Skin epidermis (tissue), 12 donors: ENCODE data around the gene PPIC.
"Not testable (repeated sequence)": the region's sequence is repeated elsewhere in the genome, so short reads cannot be mapped to it uniquely, and the experiment has no call there.

Experiments used
- H3K27ac ChIP-seq, 21 experiments: fragments of 200-600 bp; sonication (generic) in 11 of 21; one replicate each; pipeline ENCODE4 v1.5.0; 2020; ENCODE audit warnings: mild to moderate bottlenecking in 3 of 21, inconsistent platforms in 2 of 21, moderate library complexity in 2 of 21
- H3K4me3 ChIP-seq, 7 experiments: fragments of 200-600 bp; sonication (generic) in 2 of 7; one replicate each; pipeline ENCODE4 v1.5.0; 2020; ENCODE audit warnings: inconsistent platforms in 2 of 7, mild to moderate bottlenecking in 2 of 7, moderate library complexity in 1 of 7

Gene PPIC

GRCh38 chr5:123028222-123028621 is 8.3 kb downstream of the PPIC start:
- no peak overlapping the region for H3K27ac ChIP-seq
- H3K4me3 ChIP-seq, result no peak overlapping the region

GRCh38 chr5:123014689-123015088 is 21.8 kb downstream of the PPIC start:
- H3K4me3 ChIP-seq, result no peak overlapping the region

DNA sequence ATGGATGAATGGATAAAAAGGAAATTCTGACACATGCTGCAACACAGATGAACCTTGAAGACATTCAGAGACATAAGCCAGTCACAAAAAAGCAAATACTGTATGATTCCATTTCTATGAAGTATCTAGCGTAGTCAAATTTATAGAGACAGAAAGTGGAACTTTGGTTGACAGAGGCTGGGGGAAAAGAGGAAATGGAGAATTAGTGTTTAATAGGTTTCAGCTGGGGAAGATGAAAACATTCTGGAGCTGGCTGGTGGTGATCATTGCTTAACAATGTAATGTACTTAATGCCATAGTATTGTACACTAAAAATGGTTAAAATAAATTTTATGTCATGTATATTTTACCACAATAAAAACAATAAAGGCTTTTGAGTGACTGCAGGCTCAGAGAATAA is 24.2 kb downstream of the PPIC start:
- no peak overlapping the region for H3K4me3 ChIP-seq
- no peak overlapping the region for H3K27ac ChIP-seq

More at GRCh38 chr5:123014689-123015088, 21.8 kb downstream of the PPIC start:
- no peak overlapping the region for H3K27ac ChIP-seq

DNA sequence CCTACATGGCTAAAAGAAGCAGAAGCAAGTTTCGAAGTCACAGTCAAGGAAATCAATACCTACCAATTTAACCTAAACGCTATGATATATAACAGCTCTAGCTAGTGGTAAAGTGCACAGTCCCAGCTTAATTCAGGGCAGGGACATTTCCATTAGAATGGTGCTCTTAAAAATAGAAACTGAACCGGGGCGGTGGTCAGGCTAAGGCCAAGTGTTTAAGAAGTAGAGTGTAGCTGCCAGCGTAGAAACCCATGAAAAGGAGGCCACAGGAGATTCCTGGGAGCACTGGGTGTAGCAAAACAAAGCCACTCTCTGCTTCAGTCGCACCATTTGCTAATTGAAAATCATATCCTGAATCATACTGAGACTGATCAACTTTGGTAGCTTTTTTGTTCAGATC is 28.8 kb downstream of the PPIC start:
- H3K27ac ChIP-seq, result no peak overlapping the region
- no peak overlapping the region for H3K4me3 ChIP-seq

DNA sequence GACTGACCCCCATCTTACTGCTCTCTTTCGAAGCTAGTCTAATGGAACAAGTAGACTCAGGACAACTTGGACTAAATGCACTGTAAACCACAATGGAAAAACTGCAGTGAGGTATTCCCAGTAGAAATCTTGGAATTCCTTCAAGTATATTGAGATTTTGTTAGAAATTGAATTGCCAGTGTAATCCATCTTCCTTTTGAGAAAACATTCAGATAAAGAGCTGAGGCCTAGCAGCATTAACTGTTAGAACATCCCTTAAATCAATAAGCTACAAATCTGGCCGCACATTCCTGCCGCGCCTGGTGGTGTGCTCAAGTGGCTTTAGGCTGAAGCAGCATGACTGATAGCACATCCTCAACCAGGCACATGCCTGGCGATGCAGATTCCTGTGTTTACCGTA is 29.3 kb downstream of the PPIC start:
- no peak overlapping the region for H3K4me3 ChIP-seq
- no peak overlapping the region for H3K27ac ChIP-seq

- Histone ChIP-seq H3K4me3 (no peak overlapping the region), H3K27ac (no peak overlapping the region)
These were observed 34.7 kb downstream of the PPIC start for GRCh38 chr5:123001808-123002207.

- Histone ChIP-seq H3K27ac (no peak overlapping the region), H3K4me3 (no peak overlapping the region)
These were observed 35.8 kb downstream of the PPIC start for GRCh38 chr5:123000731-123001130.

DNA sequence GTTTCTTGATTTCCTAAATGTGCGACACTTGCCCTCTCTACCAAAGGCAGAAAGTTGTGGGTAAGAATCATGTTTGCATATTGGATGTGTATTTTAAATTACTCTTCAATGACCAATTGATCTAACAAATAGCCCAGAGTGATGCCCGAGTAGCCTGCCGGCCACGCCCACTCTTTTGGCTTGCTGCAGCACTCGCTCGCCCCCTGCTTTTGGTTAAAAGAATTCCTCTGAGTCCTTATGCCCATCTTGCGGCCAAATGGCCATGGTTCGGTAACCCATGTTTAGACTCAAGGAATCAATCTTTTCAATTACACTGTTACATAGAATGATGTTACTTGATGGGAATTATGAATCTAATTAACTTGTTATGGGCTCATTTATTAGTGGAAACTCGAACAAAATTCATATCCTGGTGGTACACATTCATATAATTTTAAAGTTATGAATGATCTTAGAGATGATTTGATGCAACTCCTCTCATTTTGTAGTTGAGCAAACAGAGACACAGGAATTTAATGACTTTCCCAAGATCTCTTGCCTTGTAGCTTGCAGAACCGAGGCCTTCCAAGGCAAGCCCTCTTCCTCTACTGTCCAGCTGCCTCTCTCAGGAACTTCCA is 36.5 kb downstream of the PPIC start:
- no peak overlapping the region for H3K4me3 ChIP-seq
- H3K27ac ChIP-seq, result no peak overlapping the region

- Histone ChIP-seq H3K27ac (no peak overlapping the region), H3K4me3 (no peak overlapping the region)
These were observed 39.2 kb downstream of the PPIC start for GRCh38 chr5:122997294-122997693.

DNA sequence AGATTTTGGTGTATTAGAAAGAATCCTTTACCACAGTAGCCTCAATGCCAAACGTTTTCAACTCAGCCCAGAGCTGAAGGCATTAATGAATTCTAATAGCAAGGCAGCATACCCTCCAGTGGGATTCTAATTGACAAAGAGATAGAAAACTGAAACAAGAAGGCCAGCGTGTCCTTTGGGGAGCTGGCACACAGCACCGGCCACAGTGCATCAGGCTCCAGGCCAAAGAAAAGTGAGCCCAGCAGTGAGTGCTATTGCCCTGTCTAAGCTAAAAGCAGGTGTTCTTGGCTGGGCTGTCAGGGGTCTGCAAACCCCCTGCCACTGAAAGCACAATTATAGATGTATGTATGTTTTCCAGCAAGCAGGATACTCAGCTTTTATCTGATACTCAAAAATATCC is 40.4 kb downstream of the PPIC start:
- Histone ChIP-seq H3K4me3 (no peak overlapping the region), H3K27ac (no peak overlapping the region)

DNA sequence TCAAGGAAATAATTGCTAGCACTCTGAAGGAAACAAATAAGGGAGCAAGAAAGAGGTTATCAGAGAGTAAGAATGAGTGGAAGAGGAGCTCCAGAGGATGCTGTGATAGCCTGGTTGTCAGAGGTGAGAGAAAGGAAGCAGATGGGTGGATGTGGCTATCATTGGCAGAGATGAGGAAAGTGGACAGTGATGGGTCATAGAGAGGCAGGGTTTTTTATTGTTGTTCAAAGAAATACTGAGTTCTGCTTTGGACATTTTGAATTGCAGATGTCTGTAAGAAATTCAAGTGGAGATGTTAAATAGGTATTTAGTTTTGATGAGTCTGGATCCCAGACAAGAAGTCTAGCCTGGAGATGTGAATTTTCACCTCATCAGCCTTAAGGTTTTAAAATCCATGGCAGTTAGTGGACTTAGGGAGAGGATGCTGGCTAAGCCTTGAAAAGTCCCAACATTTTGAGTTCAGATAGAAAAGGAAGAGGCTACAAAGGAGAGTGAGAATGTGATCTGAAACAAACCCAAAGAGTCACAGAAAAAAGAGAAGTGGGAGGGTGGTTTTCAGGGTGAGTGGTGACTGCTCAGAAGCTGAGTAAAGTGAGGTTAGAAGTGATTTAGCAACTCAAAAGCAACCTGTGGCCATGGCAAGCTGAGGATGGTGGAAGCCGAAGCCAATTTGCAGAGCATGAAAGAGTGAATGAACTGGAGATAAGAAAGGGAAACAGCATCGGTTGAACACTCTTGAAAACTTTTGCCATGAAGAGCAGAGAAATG is 50.4 kb downstream of the PPIC start:
- no peak overlapping the region for H3K27ac ChIP-seq
- H3K4me3 ChIP-seq, result no peak overlapping the region

- H3K27ac ChIP-seq, result no peak overlapping the region
- no peak overlapping the region for H3K4me3 ChIP-seq
These were observed 51.4 kb downstream of the PPIC start for GRCh38 chr5:122985006-122985700.

DNA sequence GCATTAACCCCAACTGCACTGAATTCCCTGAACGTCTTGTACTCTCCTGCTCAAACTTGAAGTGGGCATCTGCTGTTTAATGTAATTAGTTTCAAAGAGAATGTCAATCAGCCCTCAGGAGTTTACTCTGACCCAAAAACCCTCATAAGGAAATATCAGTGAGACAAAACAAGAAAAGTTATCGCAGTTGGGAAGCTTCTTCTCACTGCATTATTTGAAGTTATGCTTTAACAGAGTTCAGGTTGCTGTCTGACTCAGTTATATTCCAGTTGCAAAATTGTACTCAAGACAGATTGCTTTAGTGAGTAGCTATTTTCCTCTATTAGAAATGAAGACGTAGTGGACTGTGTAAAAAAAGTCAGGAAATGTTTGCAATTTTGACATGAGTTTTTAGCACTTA is 52.1 kb downstream of the PPIC start:
- no peak overlapping the region for H3K27ac ChIP-seq
- H3K4me3 ChIP-seq, result no peak overlapping the region

GRCh38 chr5:122982376-122982775 is 54.1 kb downstream of the PPIC start:
- H3K27ac ChIP-seq, result no peak overlapping the region
- H3K4me3 ChIP-seq, result no peak overlapping the region

GRCh38 chr5:122981846-122982245 is 54.7 kb downstream of the PPIC start:
- Histone ChIP-seq H3K4me3 (no peak overlapping the region), H3K27ac (no peak overlapping the region)

- Histone ChIP-seq H3K27ac (no peak overlapping the region), H3K4me3 (no peak overlapping the region)
These were observed 57.8 kb downstream of the PPIC start for GRCh38 chr5:122978644-122979297.

DNA sequence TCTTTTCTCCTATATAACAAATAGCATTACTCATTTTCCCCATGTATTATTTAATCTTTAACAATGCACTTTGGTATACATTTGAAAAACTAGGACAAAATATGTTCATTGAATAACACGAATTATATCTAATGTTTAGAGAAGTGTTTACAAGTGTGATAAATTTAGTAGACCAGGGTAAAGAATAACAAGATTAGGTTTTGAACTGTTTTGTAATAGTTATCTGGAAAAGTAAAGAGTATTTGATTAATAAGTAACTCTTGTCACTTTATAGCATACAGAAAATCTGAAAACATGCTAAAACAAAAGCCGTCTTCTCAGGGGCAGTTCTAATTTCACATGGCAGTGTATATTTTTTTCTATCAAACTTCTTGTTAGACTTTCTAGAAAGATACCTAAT is 58.5 kb downstream of the PPIC start:
- no peak overlapping the region for H3K27ac ChIP-seq
- no peak overlapping the region for H3K4me3 ChIP-seq

GRCh38 chr5:122977319-122977718 is 59.2 kb downstream of the PPIC start:
- H3K4me3 ChIP-seq, result no peak overlapping the region
- H3K27ac ChIP-seq, result no peak overlapping the region

DNA sequence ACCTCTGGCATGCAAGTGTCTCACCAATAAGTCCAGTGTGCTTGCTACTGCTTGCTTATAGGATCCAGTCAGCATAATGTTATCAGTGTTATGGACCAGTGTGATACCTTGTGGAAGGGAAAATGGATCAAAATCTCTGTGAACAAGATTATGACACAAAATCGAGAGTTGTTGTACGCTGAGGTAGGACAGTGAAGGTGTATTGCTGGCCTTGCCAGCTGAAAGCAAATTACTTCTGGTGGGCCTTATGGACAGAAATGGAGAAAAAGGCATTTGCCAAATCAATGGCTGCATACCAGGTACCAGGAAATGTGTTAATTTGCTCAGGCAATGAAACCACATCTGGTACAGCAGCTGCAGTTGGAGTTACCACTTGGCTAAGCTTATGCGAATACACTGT is 62.3 kb downstream of the PPIC start:
- H3K4me3 ChIP-seq, H3K27ac ChIP-seq: not testable (repeated sequence)

- H3K27ac ChIP-seq, H3K4me3 ChIP-seq: not testable (repeated sequence)
These were observed 62.8 kb downstream of the PPIC start for GRCh38 chr5:122973759-122974158.
